Suprapubic skin (tissue), 4 donors: Measurements from ENCODE around the gene REPS2.

Experiments
- CTCF ChIP-seq, 2 donors: fragments of 200-600 bp in 1 of 2; fragments of 450-650 bp in 1 of 2; sonication (generic) in 1 of 2; IDR thresholded peaks; one replicate each; pipeline ENCODE4 v1.5.1; 2016 to 2019; ENCODE audit warnings: antibody characterized with exemption in 2 of 2, mild to moderate bottlenecking in 1 of 2, moderate library complexity in 1 of 2
- EP300 ChIP-seq: sonication (generic); formaldehyde crosslinking; IDR thresholded peaks from one replicate; pipeline ENCODE4 v1.6.1; 2017; ENCODE audit warnings: antibody characterized with exemption
- POLR2A ChIP-seq, 2 donors: fragments of 450-650 bp; IDR thresholded peaks; one replicate each; pipeline ENCODE4 v1.6.1; 2017; ENCODE audit warnings: antibody characterized with exemption in 2 of 2, mild to moderate bottlenecking in 2 of 2, moderate library complexity in 2 of 2
- POLR2AphosphoS5 ChIP-seq, 3 donors: sonication (generic); formaldehyde crosslinking; IDR thresholded peaks; one replicate each; pipeline ENCODE4 v1.6.1; 2017; ENCODE audit warnings: antibody characterized with exemption in 3 of 3

GRCh38 chrX:16910376-16910775 lies 36.1 kb upstream of the REPS2 start:
- TF ChIP-seq CTCF (IDR thresholded peaks at IDR 0.05) (no peak), POLR2A (IDR thresholded peaks at IDR 0.05) (no peak), POLR2AphosphoS5 (IDR thresholded peaks at IDR 0.05) (no peak), EP300 (no peak)
